ENCODE measurements around the gene MTHFR.

The MTHFR gene

DNA sequence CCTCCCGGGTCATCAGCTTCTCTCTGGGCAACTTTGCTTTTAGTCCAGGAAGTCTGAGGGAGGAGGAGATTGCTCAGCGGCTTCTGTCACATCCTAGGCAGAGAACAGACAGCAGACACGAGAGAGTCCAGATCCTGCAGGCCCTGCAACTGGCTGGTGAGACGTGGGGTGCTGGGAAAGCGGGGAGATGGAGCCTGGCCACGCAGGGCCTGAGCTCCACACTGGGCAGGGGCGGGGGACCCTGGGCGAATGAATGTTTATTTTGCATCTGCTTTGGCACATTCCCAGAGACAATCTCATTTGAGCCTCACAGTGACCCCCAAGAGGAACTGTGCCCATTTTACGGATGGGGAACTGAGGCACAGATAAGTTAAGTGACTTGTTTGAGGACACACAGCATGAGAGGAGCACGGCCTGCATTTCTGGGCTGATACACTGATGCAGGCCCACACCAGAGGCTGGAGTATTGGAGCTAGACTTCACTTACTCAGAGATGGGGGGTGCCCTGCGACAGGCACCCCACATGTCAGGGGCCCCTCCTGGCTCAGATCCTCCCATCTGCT lies 34.2 kb downstream of the MTHFR start:
- Mint-ChIP-seq H3K36me3 (ENCODE audit: low read depth) (no peaks in the 10 kb centered on the region), H3K4me1 (no peaks in the 10 kb centered on the region), H3K27ac (no peak overlapping the region), H3K9me3 (no peaks in the 10 kb centered on the region), H3K4me3 (no peak overlapping the region), H3K27me3 (ENCODE audit: low read depth) (peaks cover 4% of the 10 kb centered on the region)
- TF ChIP-seq, protein P1, sequence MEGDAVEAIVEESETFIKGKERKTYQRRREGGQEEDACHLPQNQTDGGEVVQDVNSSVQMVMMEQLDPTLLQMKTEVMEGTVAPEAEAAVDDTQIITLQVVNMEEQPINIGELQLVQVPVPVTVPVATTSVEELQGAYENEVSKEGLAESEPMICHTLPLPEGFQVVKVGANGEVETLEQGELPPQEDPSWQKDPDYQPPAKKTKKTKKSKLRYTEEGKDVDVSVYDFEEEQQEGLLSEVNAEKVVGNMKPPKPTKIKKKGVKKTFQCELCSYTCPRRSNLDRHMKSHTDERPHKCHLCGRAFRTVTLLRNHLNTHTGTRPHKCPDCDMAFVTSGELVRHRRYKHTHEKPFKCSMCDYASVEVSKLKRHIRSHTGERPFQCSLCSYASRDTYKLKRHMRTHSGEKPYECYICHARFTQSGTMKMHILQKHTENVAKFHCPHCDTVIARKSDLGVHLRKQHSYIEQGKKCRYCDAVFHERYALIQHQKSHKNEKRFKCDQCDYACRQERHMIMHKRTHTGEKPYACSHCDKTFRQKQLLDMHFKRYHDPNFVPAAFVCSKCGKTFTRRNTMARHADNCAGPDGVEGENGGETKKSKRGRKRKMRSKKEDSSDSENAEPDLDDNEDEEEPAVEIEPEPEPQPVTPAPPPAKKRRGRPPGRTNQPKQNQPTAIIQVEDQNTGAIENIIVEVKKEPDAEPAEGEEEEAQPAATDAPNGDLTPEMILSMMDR (IDR thresholded peaks at IDR 0.05; ENCODE audit: unreplicated experiment in 3 of 3), result no peak

DNA sequence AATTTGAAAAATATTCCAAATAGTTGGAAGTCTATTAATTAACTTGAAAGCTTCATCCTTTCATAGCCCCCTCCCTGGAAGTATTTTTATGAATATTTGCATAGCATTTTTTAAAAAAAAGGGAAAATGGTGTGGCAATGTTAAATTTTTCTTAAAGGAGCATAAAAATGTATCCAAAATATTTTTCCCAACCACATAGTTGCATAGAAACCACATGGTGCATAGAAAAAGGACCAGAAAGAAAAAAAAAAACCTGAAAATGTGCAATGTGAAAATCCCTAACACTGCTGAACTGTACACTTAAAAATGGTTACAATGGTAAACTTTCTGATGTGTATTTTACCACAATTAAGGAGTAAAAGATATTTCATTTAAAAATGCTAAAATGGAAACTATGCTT lies 35.8 kb downstream of the MTHFR start:
- Mint-ChIP-seq H3K36me3 (ENCODE audit: low read depth) (no peaks in the 10 kb centered on the region), H3K27ac (no peak overlapping the region), H3K4me3 (no peak overlapping the region), H3K9me3 (no peaks in the 10 kb centered on the region), H3K27me3 (ENCODE audit: low read depth) (no peaks in the 10 kb centered on the region), H3K4me1 (no peaks in the 10 kb centered on the region)
- TF ChIP-seq, protein P1 (IDR thresholded peaks at IDR 0.05; ENCODE audit: unreplicated experiment in 3 of 3), result no peak

DNA sequence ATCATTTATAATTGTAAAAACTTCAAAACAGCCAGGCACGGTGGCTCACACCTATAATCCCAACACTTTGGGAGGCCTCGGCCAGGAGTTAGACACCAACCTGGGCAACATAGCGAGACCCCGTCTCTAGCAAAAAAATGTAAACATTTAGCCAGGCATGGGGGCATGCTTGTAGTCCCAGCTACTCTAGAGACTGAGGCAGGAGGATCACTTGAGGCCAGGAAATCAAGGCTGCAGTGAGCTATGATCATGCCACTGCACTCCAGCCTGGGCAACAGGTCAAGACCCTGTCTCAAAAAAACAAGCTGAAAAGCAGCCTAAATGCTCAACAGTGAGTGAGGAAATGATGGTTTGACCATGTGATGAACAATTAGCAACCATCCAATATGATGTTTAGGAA lies 36.5 kb downstream of the MTHFR start:
- Mint-ChIP-seq H3K4me1 (no peaks in the 10 kb centered on the region), H3K9me3 (no peaks in the 10 kb centered on the region), H3K27me3 (ENCODE audit: low read depth) (peaks cover under 1% of the 10 kb centered on the region), H3K4me3 (no peak overlapping the region), H3K36me3 (ENCODE audit: low read depth) (no peaks in the 10 kb centered on the region), H3K27ac (no peak overlapping the region)
- TF ChIP-seq, protein P1 (IDR thresholded peaks at IDR 0.05; ENCODE audit: unreplicated experiment in 3 of 3), result no peak

DNA sequence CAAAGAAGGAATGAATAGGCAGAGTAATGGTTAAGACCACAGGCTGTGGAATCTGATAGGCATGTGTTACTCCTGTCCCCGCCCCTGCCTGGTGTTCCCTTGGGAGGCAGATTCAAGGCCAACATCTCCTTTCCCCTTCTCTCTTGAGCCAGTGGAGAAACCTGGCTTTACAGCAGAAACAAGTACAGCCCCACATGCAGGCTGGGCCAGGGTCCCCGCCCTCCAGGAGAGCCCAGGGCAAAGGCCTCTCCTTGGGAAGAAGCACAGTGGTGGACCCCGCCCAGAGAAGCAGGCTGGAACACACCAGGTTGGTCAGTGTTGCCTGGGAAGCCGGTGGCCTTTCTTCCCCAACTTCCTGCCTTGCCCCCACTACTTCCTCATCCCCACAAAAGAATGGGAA lies 36.9 kb downstream of the MTHFR start:
- Mint-ChIP-seq H3K27ac (no peak overlapping the region), H3K9me3 (no peaks in the 10 kb centered on the region), H3K36me3 (ENCODE audit: low read depth) (no peaks in the 10 kb centered on the region), H3K27me3 (ENCODE audit: low read depth) (peaks cover 5% of the 10 kb centered on the region), H3K4me1 (peaks cover 4% of the 10 kb centered on the region), H3K4me3 (no peak overlapping the region)
- TF ChIP-seq, protein P1 (IDR thresholded peaks at IDR 0.05; ENCODE audit: unreplicated experiment in 3 of 3), result no peak

DNA sequence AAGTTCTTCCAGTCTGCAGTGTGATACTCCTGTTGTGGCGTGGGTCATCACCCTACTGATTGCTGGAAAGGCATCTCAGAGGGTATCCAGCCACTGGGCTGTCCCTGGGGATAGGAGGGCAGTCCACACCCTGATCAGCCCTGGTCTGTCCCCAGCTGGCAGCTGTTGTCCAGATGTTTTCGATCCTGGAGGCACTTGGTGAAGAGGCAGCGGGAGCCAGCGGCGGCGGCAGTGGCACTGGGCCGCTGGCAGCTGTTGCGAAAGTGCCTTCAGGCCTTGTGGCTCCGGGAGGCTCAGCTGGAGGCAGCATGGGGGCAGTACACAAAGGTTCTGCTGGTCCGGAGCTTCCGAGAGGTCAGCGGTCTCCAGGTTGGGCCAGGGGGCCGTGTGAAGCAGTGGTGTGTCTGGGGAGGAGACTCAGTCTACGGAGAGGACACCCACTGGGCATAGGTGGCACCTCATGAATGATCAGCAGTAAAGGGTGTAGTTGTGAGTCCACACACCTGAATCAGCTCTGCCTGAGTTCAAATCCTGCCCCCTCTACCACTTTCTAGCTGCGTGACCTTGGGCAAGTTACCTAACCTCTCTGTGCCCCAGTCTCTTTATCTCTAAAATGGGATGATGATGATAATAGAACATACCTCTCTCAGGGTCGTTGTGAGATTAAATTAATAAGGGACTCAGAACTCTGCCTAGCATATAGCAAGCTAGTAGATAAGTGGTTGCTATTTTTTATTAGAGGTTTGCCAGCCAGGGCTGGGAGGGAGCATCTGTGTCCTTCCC lies 37.7 kb downstream of the MTHFR start:
- no peak overlapping the region for H3K27ac Mint-ChIP-seq
- no peak overlapping the region for H3K4me3 Mint-ChIP-seq
- TF ChIP-seq, protein P1 (IDR thresholded peaks at IDR 0.05; ENCODE audit: unreplicated experiment in 3 of 3), result no peak
- no peaks in the 10 kb centered on the region for H3K9me3 Mint-ChIP-seq
- H3K27me3 Mint-ChIP-seq (ENCODE audit: low read depth), result peaks cover 5% of the 10 kb centered on the region
- peaks cover 10% of the 10 kb centered on the region for H3K4me1 Mint-ChIP-seq
- H3K36me3 Mint-ChIP-seq (ENCODE audit: low read depth), result no peaks in the 10 kb centered on the region

DNA sequence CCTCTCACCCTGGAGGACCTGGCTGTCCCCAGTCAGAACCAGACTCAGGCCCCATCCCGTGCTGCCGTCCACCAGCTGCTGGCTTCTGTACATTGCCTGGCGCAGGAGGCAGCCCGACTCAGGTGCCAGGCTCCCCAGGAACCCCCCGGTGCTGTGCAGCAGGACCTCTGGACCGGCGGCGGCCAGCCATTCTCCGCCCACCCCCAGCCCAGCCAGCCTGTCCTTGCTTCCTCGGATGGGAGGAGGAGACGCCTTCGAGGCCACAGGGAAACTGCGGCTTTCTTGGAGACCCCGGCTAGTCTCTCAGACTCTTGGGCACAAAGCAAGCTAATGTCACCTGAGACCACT lies 39.4 kb downstream of the MTHFR start:
- Mint-ChIP-seq H3K27me3 (ENCODE audit: low read depth) (peaks cover 20% of the 10 kb centered on the region), H3K27ac (no peak overlapping the region), H3K4me1 (peaks cover 10% of the 10 kb centered on the region), H3K9me3 (no peaks in the 10 kb centered on the region), H3K4me3 (no peak overlapping the region), H3K36me3 (ENCODE audit: low read depth) (no peaks in the 10 kb centered on the region)
- TF ChIP-seq, protein P1 (IDR thresholded peaks at IDR 0.05; ENCODE audit: unreplicated experiment in 3 of 3), result no peak

All from nephron (organoid).